IPS-20b (cell line): ENCODE data around the gene EGR1.
"Not testable (repeated sequence)": the region's sequence is repeated elsewhere in the genome, so short reads cannot be mapped to it uniquely, and the experiment has no call there.

ENCODE experiments used
- H3K27ac ChIP-seq: one replicate; pipeline ENCODE4 v1.5.1; 2013; ENCODE audit warnings: low read length
- H3K27me3 ChIP-seq: 2 replicates; pipeline ENCODE4 v1.6.1; 2013; ENCODE audit warnings: mild to moderate bottlenecking, low read length, inconsistent platforms; ENCODE audit not compliant: insufficient read depth
- H3K36me3 ChIP-seq: 2 replicates; pipeline ENCODE4 v1.6.1; 2013; ENCODE audit warnings: low read depth, mild to moderate bottlenecking, inconsistent platforms, low read length, moderate library complexity; ENCODE audit not compliant: insufficient read depth
- H3K4me1 ChIP-seq: 2 replicates; pipeline ENCODE4 v1.6.1; 2013; ENCODE audit warnings: mild to moderate bottlenecking, control low read depth, inconsistent platforms, low read length, moderate library complexity; ENCODE audit not compliant: insufficient read depth
- H3K4me3 ChIP-seq: 2 replicates; pipeline ENCODE4 v1.5.1; 2013; ENCODE audit warnings: mild to moderate bottlenecking, low read length, inconsistent platforms
- H3K9ac ChIP-seq: 2 replicates; pipeline ENCODE4 v1.6.1; 2013; ENCODE audit warnings: low read depth, mild to moderate bottlenecking, inconsistent platforms, low read length, moderate library complexity
- H3K9me3 ChIP-seq: 2 replicates; pipeline ENCODE4 v1.6.1; 2013; ENCODE audit warnings: mild to moderate bottlenecking, low read depth, low read length, inconsistent platforms; ENCODE audit not compliant: insufficient read depth

Gene EGR1

DNA sequence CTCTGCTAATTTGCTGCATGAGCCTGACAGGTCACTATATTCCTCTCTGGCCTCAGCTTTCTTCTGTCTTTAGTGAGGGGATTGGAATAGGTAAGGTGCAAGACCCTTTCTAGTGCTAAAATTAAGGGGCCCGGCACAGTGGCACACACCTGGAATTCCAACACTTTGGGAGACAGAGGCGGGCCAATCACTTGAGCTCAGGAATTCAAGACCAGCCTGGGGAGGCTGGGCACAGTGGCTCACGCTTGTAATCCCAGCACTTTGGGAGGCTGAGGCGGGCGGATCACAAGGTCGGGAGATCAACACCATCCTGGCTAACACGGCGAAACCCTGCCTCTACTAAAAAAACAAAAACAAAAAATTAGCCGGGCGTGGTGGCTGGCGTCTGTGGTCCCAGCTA lies 37.2 kb downstream of the EGR1 start:
- Histone ChIP-seq H3K27ac (no peak overlapping the region), H3K27me3 (no peaks in the 10 kb centered on the region), H3K36me3 (peaks cover 19% of the 10 kb centered on the region), H3K9me3 (no peaks in the 10 kb centered on the region), H3K4me1 (no peaks in the 10 kb centered on the region), H3K9ac (no peak overlapping the region), H3K4me3 (no peak overlapping the region)

DNA sequence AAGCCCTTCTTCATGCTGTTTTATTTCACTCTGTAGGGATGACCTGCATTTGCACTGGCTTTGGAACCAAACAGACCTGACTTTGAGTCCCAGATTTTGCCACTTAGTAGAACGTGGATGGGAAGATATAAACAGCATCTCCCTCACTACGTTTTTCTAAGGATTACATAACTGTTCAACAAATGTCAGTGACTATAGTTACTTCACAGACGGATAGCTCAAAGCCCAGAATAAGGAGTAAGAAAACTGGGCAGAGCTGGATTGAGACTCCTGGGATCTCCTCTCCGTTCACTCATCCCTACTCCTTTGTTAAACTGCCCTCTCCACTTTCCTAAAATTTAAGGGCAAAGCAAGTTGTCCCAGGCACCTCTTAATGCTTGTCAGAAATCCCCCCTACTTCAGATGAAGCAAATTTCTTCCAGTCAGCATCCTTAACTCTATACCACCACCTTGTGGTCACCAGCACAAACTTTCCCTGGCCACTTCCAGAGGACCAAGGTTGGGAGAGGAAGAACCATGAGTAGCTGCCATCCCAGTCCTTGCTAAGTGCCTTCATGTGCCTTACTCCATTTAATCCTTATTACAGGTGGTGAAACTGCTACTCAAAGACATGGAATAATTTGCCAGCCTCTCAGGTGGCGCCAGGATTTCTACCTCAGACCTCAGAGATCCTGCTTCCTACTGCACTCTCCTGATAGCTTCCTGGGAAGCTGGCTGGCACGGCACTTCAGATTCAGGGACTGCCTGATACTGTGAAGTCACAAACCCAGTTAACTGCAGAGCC lies 38.4 kb downstream of the EGR1 start:
- Histone ChIP-seq H3K36me3 (peaks cover 30% of the 10 kb centered on the region), H3K27me3 (no peaks in the 10 kb centered on the region), H3K27ac (no peak overlapping the region), H3K4me3 (no peak overlapping the region), H3K9me3 (no peaks in the 10 kb centered on the region), H3K4me1 (no peaks in the 10 kb centered on the region), H3K9ac (no peak overlapping the region)

DNA sequence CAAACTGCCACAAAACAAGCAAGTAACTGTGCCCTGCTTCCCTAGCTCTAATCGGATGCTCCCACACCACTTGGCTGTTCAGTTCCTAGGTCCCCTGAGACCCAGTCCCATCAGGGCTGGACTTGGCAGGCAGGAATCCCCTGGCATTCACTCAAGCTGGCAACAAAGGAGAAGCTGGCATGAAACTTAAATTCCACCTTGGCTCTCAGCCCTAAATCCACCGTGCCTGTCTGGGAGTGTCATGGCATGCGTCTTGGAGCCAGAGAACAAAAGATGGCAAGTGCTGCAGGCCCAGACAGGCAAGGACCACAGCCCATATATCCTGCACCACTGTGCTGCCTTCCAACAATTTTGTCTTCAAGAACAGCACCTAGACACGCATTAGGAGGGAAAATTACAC lies 39.5 kb downstream of the EGR1 start:
- no peak overlapping the region for H3K9ac ChIP-seq
- no peaks in the 10 kb centered on the region for H3K27me3 ChIP-seq
- H3K36me3 ChIP-seq, result peaks cover 41% of the 10 kb centered on the region
- H3K9me3 ChIP-seq, result no peaks in the 10 kb centered on the region
- no peak overlapping the region for H3K27ac ChIP-seq
- no peak overlapping the region for H3K4me3 ChIP-seq
- no peaks in the 10 kb centered on the region for H3K4me1 ChIP-seq

DNA sequence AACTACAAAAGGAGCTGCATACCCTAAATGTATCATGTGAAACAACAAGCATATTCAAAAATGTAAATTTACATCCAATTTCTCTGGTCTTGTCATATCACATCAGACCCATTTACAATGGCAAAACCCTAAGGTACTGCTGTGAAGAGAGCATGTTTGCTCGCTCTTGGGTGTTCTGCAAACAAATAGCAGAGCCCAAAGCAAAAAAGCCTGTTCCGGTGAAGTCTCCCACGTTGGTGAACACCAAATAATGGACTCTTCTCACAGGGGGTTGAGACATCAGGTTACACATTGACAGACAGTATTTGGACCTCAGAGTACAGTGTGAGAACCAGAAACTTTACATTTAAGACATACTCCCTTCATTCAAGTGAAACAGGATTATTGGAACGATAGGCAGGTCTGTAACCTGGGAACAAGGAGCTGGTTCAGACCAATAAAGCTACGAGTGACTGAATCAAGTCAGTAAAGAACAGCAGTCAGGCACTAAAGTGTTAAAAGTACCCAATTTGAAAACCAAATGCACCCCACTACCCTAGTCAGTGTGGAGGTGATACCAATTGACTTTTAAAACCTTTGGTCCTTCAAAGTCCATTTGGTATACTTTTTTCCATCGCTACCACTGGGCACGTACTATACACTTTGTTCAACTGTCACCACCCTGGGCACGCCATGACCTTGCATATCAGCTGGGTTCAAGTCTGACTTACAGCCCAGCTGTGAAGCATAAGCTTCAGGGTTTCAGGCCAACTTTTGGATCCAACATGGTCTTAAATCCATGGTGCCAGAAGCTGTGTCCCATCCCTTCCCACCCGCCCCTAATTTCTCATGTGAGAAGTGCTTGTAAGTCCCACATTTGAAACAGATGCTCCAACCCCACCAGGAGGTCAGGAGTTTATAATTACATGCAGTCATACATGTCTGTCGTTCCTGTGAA lies 41.4 kb downstream of the EGR1 start:
- no peaks in the 10 kb centered on the region for H3K27me3 ChIP-seq
- no peaks in the 10 kb centered on the region for H3K9me3 ChIP-seq
- H3K9ac ChIP-seq, result no peak overlapping the region
- no peaks in the 10 kb centered on the region for H3K4me1 ChIP-seq
- H3K27ac ChIP-seq, result no peak overlapping the region
- H3K4me3 ChIP-seq, result no peak overlapping the region
- peaks cover 59% of the 10 kb centered on the region for H3K36me3 ChIP-seq

DNA sequence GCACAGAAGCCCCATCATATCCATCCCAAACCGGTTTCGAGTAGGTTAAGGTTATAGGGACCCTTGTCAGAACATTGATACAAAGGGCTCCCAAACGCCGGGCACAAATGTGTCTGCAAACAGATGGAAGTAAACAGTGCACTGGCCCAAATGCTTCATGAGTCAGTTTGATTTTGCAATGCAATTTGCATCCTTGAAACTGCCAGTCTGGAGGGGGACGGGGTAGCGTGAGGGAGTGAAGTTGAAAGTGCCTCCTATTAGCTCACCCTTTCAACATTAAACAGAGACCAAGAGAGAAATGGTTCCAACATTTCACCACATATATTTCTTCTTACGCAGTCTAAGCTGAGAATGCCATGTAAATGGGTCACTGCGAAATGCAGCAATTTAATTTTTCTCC lies 42.2 kb downstream of the EGR1 start:
- H3K4me1 ChIP-seq, H3K4me3 ChIP-seq, H3K27ac ChIP-seq, H3K9ac ChIP-seq, H3K9me3 ChIP-seq, H3K27me3 ChIP-seq: not testable (repeated sequence)
- H3K36me3 ChIP-seq, result peaks cover 66% of the 10 kb centered on the region

DNA sequence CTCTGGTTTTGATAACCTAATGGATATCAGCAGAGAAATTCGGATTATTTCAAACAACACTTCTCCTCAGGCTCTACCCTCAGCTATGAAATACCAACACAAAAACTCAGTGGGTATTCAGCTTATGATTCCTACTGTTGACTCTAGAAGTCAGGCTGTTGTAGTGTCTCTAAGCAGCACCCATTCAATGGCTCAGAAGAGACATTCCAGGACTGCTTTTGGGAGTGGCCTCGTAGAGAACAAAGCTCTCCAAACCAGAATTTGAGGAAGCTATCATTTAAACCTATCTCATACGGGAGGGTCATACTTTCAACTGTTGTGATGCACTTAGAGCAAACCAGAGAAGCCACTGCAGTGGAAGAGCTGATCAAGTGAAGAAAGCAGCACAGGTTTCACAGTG lies 43.7 kb downstream of the EGR1 start:
- Histone ChIP-seq H3K36me3 (peaks cover 81% of the 10 kb centered on the region), H3K27ac (no peak overlapping the region), H3K9ac (no peak overlapping the region), H3K27me3 (no peaks in the 10 kb centered on the region), H3K4me1 (no peaks in the 10 kb centered on the region), H3K9me3 (no peaks in the 10 kb centered on the region), H3K4me3 (no peak overlapping the region)

DNA sequence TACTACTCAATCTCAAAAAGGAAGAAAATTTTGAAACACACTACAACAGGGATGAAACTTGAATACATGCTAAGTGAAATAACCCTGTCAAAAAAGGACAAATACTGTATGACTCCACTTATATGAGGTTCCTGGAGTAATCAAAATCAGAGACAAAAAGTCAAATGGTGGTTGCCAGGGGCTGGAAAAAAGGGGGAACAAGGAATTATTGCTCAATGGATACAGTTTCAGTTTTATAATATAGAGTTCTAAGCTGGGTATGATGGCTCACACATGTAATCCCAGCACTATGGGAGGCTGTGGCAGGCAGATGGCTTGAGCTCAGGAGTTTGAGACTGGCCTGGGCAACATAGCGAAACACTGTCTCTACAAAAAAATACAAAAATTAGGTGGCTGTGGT lies 48.7 kb downstream of the EGR1 start:
- no peaks in the 10 kb centered on the region for H3K4me1 ChIP-seq
- no peaks in the 10 kb centered on the region for H3K27me3 ChIP-seq
- H3K36me3 ChIP-seq, result peaks cover 97% of the 10 kb centered on the region
- no peaks in the 10 kb centered on the region for H3K9me3 ChIP-seq
- H3K27ac ChIP-seq, result no peak overlapping the region
- H3K9ac ChIP-seq, result no peak overlapping the region
- no peak overlapping the region for H3K4me3 ChIP-seq

DNA sequence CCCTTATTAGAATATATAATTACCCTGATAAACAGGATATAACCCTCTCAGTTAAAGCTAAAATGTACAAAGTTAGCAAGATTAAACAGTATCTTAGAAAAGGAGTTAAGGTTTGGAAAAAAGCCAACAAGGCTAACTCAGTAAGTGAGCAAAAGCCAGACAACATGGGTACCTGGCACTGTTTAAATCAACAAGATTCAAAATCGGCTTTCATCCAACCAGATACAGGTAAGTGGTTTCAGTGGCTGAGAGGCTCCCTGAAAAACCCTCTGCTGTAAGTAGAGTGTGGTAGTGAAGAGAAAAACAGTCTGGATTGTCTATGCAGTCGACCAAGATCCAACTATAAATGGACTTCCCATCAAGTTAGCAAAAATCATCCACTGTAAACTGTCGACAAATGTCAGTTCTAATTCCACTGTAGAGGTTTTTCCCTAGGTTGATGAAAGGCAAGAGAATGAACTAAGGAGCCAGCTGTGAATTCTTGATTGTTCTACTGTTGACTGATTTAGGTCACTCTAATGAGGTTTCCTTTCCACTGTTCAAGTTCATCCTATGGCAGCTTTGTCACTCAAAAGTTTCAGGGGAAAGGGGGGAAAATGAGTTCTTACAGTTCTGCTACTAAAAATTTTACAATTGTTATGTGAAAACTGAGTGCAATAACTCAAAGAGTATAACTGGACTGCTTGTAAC lies 50.4 kb downstream of the EGR1 start:
- Histone ChIP-seq H3K9me3 (no peaks in the 10 kb centered on the region), H3K9ac (no peak overlapping the region), H3K27me3 (no peaks in the 10 kb centered on the region), H3K27ac (no peak overlapping the region), H3K4me3 (no peak overlapping the region), H3K4me1 (no peaks in the 10 kb centered on the region), H3K36me3 (peaks cover 91% of the 10 kb centered on the region)

DNA sequence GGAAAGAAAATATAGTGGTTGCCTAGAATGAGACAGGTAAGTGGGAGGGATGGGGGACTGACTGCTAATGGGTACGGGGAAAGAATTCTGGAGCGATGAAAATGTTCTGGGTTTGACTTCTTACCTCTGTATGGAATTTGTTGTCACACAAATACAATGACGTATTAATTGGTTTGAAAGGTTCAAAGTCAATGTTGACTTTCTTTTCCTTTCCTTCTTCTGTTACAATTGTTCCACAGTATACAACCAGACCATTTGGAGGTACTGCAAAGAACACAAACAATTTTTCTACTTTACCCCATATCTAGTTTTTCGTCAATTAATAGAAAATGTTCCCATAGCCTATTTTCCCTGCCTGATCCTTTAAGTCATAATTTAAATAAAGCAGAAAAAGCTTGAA lies 52.2 kb downstream of the EGR1 start:
- no peak overlapping the region for H3K27ac ChIP-seq

More for the DNA sequence above, 52.2 kb downstream of the EGR1 start:
- H3K27me3 ChIP-seq, result no peaks in the 10 kb centered on the region
- no peak overlapping the region for H3K9ac ChIP-seq
- no peak overlapping the region for H3K4me3 ChIP-seq
- H3K36me3 ChIP-seq, result peaks cover 81% of the 10 kb centered on the region
- H3K4me1 ChIP-seq, result no peaks in the 10 kb centered on the region
- H3K9me3 ChIP-seq, result no peaks in the 10 kb centered on the region
